GM19025 (cell line): Measurements from ENCODE around the gene SERPINB6.
"Not testable (repeated sequence)": the region's sequence is repeated elsewhere in the genome, so short reads cannot be mapped to it uniquely, and the experiment has no call there.

Source experiments
- ATAC-seq: cut with Tn5 transposase; IDR thresholded peaks from one replicate; pipeline ENCODE4 v1.9.1; 2021; ENCODE audit warnings: mild to moderate bottlenecking, low read depth, moderate library complexity; ENCODE audit not compliant: unreplicated experiment

The SERPINB6 gene

GRCh38 chr6:2971420-2972218 lies at the start of gene SERPINB6:
SERPINB6 (minus strand) TSS chr6:2971567; CDS start chr6:2959332, 12,235 bp downstream.
- no peak for ATAC-seq

GRCh38 chr6:3019749-3020320 lies 48.5 kb upstream of the SERPINB6 start:
- ATAC-seq, result no peak

GRCh38 chr6:3019065-3019464 lies 47.7 kb upstream of the SERPINB6 start:
- ATAC-seq, result no peak

- no peak for ATAC-seq
These were observed 45.9 kb upstream of the SERPINB6 start for GRCh38 chr6:3017304-3017703.

- ATAC-seq, result no peak
These were observed 45.3 kb upstream of the SERPINB6 start for GRCh38 chr6:3016473-3017280.

- no peak for ATAC-seq
These were observed 43.8 kb upstream of the SERPINB6 start for GRCh38 chr6:3015144-3015543.

- no peak for ATAC-seq
These were observed 43.3 kb upstream of the SERPINB6 start for GRCh38 chr6:3014675-3015066.

GRCh38 chr6:3013901-3014674 lies 42.7 kb upstream of the SERPINB6 start:
- no peak for ATAC-seq

GRCh38 chr6:3013486-3013885 lies 42.1 kb upstream of the SERPINB6 start:
- ATAC-seq, result no peak

- no peak for ATAC-seq
These were observed 40.2 kb upstream of the SERPINB6 start for GRCh38 chr6:3011592-3011991.

- ATAC-seq, result no peak
These were observed 39.8 kb upstream of the SERPINB6 start for GRCh38 chr6:3011158-3011557.

GRCh38 chr6:3009930-3010329 lies 38.6 kb upstream of the SERPINB6 start:
- no peak for ATAC-seq

- ATAC-seq, result not testable (repeated sequence)
These were observed 37.4 kb upstream of the SERPINB6 start for GRCh38 chr6:3008712-3009265.

- ATAC-seq, result no peak
These were observed 36.2 kb upstream of the SERPINB6 start for GRCh38 chr6:3007571-3007970.

GRCh38 chr6:3006476-3006875 lies 35.1 kb upstream of the SERPINB6 start:
- no peak for ATAC-seq

- ATAC-seq, result no peak
These were observed 34.5 kb upstream of the SERPINB6 start for GRCh38 chr6:3005874-3006273.

GRCh38 chr6:3005077-3005476 lies 33.7 kb upstream of the SERPINB6 start:
- no peak for ATAC-seq

- ATAC-seq, result not testable (repeated sequence)
These were observed 31.9 kb upstream of the SERPINB6 start for GRCh38 chr6:3003226-3003625.

GRCh38 chr6:3001773-3002293 lies 30.5 kb upstream of the SERPINB6 start:
- ATAC-seq, result no peak

- no peak for ATAC-seq
These were observed 29.9 kb upstream of the SERPINB6 start for GRCh38 chr6:3001146-3001772.
